CD4-positive, alpha-beta T cell treated with Interferon gamma for 1 hour (primary cell): ENCODE data around the gene INCA1.

Experiments
- DNase-seq: peaks from one replicate; pipeline ENCODE4 v3.0.0-alpha.2; 2020

INCA1 gene

DNA sequence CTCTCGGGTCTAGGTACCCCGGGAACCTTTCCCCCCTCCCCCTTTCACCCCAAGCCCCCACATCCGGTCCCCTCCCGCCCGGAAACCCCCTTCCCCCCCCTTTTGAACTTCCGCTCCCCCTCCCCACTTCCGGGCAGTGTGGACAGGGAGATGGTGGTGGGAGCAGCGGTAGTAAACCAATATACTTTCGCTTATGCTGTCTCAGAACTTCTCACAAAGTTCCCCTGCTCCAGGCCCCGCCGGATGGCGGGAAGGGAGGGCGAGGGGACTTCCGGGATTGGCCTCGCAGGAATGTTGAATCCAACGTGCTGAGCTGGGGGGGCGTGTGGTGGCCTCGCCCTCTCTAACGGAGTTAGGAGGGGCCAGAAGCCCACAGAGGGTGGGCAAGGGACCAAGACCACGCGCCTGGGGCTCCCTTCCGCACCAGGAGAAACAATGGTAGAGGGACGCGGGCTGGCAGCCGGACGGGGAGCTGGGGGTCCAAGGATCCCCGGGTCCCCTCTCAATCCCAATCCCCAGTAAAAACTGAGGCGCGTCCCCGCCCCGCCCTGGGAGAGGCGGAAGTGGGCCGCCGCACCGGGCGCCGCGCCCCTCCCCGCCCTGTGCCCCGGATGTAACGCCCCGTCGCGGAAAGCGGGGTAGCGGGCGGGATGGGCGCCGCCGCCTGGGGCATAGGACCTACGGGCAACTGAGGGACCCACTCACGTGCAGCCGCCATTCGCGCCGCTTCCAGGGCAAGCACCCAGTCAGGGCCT, 49.7 kb downstream of the INCA1 start:
- DNase-seq, result peak; percentile 58

DNA sequence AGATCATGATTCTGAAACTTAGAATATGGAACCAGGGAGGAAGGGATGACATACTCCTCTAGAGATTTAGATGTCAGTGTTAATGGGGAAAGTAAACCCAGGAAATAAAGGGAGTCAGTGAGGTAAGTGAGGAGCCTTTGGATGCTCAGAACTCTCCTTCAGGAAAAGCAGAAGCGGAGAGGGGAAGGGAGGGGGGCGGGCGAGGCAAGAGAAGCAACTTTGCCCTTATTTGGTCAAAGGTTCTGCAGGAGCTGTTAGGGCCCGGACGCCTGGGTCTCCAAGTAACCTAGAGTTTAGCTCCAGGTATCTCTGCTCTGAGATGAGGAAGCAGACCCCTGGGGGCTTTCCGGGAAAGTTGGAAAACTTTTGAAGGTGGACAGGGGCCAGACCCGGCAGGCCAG, 50.3 kb downstream of the INCA1 start:
- DNase-seq, result no peak

DNA sequence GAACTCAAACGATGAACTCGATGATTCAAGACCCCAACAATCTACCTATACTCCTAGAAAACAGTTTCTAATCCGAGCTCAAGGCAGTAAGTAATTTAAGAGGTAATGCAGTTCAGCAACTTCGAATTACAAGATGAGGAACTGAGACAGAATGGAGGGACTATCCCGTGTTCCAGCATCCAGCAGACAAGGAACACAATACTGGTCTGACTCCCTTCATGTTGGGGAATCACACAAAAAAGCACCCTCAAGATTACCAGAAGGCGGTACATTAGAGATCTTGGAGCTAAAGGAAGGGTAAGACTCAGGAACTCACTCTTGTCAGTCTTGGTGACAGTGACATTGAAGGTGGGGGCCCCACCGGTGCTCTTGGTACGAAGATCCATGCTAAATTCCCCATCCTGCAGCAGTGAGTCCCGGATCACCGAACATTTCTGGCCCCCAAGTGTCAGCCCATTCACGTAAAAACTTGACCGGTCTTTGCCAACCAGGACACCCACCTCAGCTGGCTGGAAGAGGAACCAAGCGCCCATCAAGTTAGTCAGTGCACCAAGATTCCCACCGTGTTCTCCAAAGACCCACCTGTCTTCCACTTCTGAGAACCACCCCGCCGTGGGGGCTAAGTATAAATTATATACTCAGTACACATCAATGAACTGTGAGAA, 50.9 kb downstream of the INCA1 start:
- no peak for DNase-seq

DNA sequence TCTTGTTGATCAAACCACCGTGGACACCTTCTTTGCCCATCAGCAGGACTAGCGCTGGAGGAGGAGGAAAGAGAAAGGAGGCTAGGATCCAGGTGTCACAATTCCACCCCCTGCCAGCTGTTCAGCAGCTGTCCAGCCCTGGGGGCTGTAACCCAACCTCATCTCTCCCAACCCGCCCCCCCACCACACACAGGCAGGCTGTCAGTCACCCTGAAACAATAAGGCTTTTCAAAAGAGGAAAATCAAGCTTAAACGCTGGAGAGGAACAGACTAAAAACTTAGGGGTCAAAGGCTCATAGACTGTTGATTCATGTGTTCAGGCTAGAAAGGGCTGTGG, 51.4 kb downstream of the INCA1 start:
- no peak for DNase-seq

DNA sequence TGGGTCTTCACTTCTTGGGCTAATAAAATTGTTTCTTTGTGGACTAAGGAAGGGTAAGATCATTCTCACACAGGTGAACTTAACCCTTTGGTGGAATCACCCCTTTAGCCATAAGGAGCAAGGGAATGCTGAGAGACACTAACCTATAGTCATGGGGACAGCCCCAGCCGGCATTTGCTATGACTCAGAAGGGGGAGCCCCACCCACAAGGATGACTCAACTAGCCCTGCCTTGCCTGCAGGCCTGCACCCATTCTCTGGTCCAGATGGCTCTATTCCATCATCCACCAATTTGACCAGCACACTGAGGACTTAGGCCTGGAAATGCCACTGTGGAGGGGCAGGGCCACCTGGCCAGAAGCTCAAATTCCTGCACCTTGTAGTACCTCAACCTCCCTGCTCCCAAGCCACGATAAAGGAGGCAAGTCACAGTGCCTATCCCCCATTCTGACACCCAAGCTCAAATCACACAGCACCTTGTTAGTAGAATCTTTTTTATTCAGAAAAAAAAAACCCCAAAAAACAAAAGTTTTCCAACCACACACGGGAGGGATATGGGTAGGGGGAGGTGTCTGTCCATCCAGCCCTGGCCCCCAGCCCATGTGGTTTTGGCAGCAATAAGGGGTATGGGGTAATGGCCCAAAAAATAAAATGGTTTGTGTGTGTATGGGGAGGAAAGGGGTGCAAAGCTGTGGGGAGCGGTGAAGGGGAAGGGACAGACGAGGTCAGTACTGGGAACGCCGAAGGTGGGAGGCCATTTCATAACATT, 52.0 kb downstream of the INCA1 start:
- DNase-seq, result peak; percentile 76

DNA sequence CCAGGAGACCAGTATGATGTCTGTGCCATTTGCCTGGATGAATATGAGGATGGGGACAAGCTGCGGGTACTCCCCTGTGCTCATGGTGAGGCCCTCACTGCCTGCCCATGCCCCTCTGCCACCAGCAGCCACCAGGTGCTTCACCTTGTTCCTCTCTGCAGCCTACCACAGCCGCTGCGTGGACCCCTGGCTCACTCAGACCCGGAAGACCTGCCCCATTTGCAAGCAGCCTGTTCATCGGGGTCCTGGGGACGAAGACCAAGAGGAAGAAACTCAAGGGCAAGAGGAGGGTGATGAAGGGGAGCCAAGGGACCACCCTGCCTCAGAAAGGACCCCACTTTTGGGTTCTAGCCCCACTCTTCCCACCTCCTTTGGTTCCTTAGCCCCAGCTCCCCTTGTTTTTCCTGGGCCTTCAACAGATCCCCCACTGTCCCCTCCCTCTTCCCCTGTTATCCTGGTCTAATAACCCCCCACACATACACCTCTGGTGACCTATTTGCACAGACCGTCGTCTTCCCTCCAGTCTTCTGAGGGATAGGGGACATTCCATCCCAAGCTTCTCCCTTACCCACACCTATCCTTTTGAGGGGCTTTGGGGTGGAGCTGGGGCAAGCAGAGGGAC, 52.7 kb downstream of the INCA1 start:
- no peak for DNase-seq

DNA sequence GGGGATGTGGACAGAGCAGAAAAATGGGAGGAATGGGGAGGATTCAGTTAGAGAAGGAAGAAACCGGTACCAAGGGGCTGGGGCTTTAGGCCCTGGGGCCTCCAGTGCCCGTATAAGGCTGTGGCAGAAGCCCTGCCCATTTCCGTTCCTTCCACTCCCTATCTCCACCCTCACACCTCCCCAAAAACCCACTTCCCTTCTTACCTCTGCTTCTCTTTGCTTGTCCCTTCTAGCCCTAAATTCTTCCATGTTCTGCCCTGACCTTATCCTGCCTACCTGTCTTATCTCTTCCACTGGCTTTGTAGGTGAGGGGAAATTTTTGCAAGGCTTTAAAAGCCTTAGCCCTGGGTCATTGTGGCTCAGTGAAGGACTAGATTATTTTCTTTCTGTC, 53.2 kb downstream of the INCA1 start:
- DNase-seq, result peak; percentile 43

DNA sequence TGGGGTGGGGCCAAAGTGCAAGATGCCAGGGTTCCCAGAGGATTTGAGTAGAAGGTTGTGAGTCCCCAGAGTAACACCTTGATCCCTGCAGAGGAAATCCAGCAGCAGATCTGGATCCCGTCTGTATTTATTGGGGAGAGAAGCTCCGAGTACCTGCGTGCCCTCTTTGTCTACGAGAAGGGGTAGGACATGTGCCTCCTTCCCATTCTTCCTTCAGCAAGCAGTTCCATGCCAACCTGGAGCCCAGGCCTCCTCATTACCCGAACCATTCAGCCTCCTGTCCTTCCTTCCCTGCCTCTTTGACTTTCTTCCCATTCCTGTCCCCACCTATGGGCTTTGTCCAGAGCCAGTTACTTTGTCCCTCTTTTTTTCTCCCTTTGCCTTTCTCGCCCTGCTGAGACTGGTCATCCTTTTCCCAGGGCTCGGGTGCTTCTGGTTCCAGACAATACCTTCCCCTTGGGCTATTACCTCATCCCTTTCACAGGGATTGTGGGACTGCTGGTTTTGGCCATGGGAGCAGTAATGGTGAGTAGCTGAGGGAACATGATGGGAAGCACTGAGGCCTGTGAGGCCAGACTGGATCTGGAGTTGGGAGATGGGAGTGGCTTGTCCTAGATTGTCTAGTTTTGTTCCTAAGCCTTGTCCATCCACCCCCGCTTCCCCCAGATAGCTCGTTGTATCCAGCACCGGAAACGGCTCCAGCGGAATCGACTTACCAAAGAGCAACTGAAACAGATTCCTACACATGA, 54.4 kb downstream of the INCA1 start:
- no peak for DNase-seq

DNA sequence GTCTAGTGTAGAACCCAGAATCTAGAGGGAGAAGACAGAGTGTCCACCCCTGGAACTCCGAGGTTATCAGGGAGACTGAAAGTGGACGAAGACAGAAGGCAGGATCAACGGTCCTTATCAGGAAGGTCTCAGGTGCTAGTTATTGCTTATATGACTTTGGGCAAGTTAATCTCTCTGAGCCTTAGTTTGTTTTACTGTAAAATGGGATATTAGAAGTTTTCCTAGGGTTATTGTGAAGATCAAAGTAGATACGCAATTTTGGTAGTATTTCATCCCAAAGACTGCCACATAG, 56.1 kb downstream of the INCA1 start:
- no peak for DNase-seq

DNA sequence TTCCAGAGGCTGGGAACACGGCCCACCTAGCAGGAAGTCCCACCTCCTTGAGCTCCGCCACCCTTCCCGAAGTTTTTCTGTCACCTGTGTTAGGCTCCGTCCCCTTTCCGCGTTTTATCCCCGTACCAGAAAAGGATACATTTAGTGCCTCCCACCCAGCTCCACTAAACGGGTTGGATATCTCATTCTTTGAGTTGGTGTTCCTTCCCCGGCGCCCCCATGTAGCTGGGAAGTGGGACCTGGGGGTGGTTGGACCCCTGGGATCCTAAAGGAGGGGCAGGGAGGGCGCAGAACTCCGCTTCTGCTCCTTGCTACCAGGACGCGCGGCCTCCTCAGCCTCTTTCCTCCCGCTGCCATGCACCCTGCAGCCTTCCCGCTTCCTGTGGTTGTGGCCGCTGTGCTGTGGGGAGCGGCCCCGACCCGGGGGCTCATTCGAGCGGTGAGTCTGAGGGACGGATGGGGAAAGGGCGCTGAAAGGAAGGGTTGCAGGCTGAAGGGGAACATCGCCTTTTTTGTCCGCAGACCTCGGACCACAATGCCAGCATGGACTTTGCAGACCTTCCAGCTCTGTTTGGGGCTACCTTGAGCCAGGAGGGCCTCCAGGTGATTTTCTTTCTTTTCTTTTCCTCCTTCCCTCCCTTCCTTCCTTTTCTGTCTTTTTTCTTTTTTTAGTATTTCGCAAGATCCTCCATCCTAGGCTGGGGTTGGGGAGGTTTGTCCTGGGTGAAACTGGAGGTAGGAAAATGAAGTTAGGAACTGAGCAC, 56.6 kb downstream of the INCA1 start:
- DNase-seq, result no peak

DNA sequence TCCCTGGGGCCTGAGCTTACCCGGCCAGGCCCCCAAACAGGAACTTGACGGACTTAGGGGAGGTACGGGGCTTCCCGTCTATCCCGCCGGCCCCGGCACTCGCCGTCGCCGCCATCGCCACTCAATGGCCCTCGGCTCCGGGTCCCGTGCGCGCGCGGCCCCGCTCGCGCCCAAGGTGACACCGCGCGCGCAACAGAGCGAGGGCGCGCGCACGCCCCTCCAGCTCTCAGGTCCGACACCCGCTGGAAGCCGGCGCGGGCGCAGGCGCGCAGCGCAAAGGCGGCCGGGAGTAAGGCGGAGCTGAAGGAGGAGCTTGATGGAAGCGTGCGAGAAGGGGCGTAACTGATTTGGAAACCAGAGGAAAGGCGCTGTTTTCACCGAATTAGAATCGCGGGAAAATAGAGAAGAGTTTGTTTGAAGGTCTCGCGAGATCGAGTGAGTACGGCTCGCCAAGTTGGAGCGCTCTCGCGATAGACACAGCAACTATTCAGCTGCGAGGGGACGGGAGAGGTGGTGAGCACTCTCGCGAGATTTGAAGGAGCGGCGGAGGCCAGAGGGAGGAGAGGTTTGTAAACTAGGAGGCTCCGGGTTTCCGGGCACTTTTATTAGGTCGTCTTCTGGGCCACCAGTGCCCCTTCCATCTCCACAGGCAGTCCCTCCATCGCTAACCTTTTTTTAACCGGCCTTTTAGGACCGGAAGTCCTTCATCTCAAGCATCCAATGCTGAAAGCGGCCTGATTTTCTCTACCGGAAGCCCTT, 57.3 kb downstream of the INCA1 start, which contains the start of the genes RNF167 and SLC25A11:
RNF167 (plus strand) TSS at position 473 of the 759 bp plus-strand sequence. CDS start 642 bp downstream, outside the sequence.
SLC25A11 (minus strand) TSS at position 251 of the 759 bp plus-strand sequence; CDS start at position 115, 136 bp downstream.
- peak; percentile 99 for DNase-seq

DNA sequence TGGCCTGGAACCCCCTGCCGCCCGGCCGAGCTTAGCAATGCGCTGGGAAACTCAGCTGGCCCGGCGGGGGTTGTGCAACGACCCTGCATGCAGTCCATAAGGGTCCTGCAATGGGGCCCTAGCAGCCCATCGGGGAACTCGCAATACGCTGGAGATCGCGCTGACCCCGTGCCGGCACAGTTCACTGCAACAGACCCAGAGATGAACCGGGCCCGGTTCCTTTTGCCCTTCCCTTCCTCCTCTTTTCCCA, 57.9 kb downstream of the INCA1 start:
- DNase-seq, result no peak

DNA sequence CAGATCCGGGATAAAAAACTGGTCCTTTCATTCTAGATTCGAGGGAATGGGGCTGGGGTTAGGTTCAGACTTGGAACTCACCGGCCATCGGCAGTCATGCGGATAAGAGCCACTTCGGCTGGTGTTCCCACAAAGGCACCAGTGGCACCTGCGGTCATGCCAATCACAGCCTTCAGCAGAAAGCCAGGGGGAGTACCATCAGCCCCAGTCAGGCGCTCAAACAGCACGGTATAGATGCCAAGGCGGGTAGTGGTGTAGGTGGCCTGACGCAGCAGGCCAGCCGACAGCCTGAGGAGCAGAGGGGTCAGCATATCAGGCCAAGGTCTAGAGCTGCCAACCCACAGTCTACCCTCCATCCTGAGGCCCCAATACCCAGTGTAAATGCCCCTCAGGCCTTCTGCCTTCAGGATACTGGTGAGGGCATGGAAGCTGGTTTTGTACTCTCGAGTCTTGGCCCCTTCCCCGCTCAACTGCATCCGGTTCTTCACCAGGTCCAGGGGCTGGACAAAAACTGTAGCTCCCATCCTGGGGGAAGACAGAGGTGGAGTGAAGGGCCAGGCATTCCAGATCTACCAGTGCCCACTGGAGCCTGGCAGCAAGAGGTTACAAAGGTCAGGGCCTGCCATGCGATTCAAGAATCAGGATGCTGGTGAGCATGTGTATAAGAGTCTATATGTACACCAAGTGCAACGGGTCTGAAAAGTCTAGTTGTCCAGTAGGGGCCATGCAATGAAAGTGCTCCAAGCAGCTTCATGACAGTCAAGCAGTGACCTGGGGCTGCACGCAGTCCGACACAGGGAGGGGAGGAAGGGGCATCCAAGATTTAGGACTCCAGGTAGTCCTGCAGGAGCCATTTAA, 58.4 kb downstream of the INCA1 start:
- DNase-seq, result no peak
